HCT116 (cell line): ENCODE data around the gene TMEM117. TPM values are rescaled to one million over a fixed set of nuclear protein-coding genes. Genes with fewer than 3 reads are reported as not detected.

Experiments
- ATAC-seq: fragments of 200-7000 bp; cut with Tn5 transposase; 2 replicates; pipeline ENCODE4 v1.9.1; 2020; ENCODE audit warnings: mild to moderate bottlenecking, moderate library complexity
- BruUV-seq: library from RNA; stranded (reverse); fragments of 400-500 nt; replicated peaks from 2 replicates; lab custom pipeline; 2021; lab: Mats Ljungman, UMichigan
- CTCF ChIA-PET: fragments of 300-600 bp; sonication (Branson Sonifier 250); formaldehyde crosslinking; loops from one replicate; lab custom pipeline; 2021; ENCODE audit warnings: antibody characterized with exemption; lab: Charles Lee
- POLR2A ChIA-PET: fragments of 300-600, 350-600 bp; sonication (Branson Sonifier 250); formaldehyde crosslinking; loops from one replicate; lab custom pipeline; 2021; ENCODE audit warnings: antibody characterized with exemption; lab: Charles Lee
- RAD21 ChIA-PET, 2 experiments: fragments of 300-600 bp; sonication (Branson Sonifier 250); formaldehyde crosslinking; loops; one replicate each; lab custom pipeline; 2023; ENCODE audit warnings: low total read pairs in 2 of 2; ENCODE audit not compliant: uncharacterized antibody in 2 of 2, unreplicated experiment in 2 of 2, low non-redundant PET in 1 of 2; lab: Charles Lee
- DNase-seq: peaks from one replicate; pipeline ENCODE4 v3.0.0-alpha.2; 2010; ENCODE audit warnings: low read depth, low spot score
- H2AFZ ChIP-seq: fragments of 200-600 bp; shearing (Covaris generic), sonication (generic); 2 replicates; pipeline ENCODE4 v1.6.1; 2017; ENCODE audit warnings: low read depth, mixed run types, mixed read lengths, antibody characterized with exemption, low read length; ENCODE audit not compliant: poor library complexity, severe bottlenecking
- H3K27ac ChIP-seq: 2 replicates; pipeline ENCODE4 v1.5.1; 2012; ENCODE audit warnings: low read depth, low read length
- H3K27me3 ChIP-seq: fragments of 200-600 bp; sonication (generic); 2 replicates; pipeline ENCODE4 v1.6.1; 2016; ENCODE audit warnings: mixed run types, low read length, mixed read lengths; ENCODE audit not compliant: insufficient read depth
- H3K36me3 ChIP-seq, 2 experiments: fragments of 200-500 bp in 1 of 2; fragments of 200-600 bp in 1 of 2; sonication (Bioruptor generic) in 1 of 2; sonication (generic) in 1 of 2; 2 replicates each; pipeline versions ENCODE4 v1.5.1 to v1.6.1; 2014 to 2016; ENCODE audit warnings: low read length in 2 of 2, inconsistent platforms in 1 of 2, mixed read lengths in 1 of 2, mixed run types in 1 of 2; ENCODE audit not compliant: insufficient read depth in 2 of 2, control insufficient read depth in 1 of 2
- H3K4me1 ChIP-seq, 2 experiments: fragments of 200-600 bp in 1 of 2; sonication (generic) in 1 of 2; 2 replicates each; pipeline versions ENCODE4 v1.5.1 to v1.6.1; 2012 to 2017; ENCODE audit warnings: low read length in 2 of 2, inconsistent platforms in 1 of 2, mild to moderate bottlenecking in 1 of 2, mixed read lengths in 1 of 2, mixed run types in 1 of 2, moderate library complexity in 1 of 2; ENCODE audit not compliant: insufficient read depth in 2 of 2, control insufficient read depth in 1 of 2
- H3K4me2 ChIP-seq: fragments of 200-600 bp; sonication (generic); 2 replicates; pipeline ENCODE4 v1.6.1; 2017; ENCODE audit warnings: mixed run types, low read length, mixed read lengths
- H3K4me3 ChIP-seq, 2 experiments: fragments of 200-600 bp in 1 of 2; sonication (generic) in 1 of 2; replicated peaks in 1 of 2; 2 replicates each; pipeline ENCODE4 v1.5.1; 2011 to 2016; ENCODE audit warnings: low read length in 2 of 2, control low read depth in 1 of 2, low read depth in 1 of 2, mild to moderate bottlenecking in 1 of 2, mixed read lengths in 1 of 2, mixed run types in 1 of 2
- H3K79me2 ChIP-seq: fragments of 200-600 bp; sonication (generic); 2 replicates; pipeline ENCODE4 v1.6.1; 2017; ENCODE audit warnings: mild to moderate bottlenecking, mixed run types, low read length, moderate library complexity, mixed read lengths; ENCODE audit not compliant: insufficient read depth
- H3K9ac ChIP-seq: fragments of 200-600 bp; sonication (generic); 2 replicates; pipeline ENCODE4 v1.6.1; 2016; ENCODE audit warnings: low read length, mixed read lengths
- H3K9me2 ChIP-seq: fragments of 200-600 bp; sonication (generic), shearing (Covaris generic); 2 replicates; pipeline ENCODE4 v1.6.1; 2017; ENCODE audit warnings: mixed run types, mild to moderate bottlenecking, moderate library complexity; ENCODE audit not compliant: insufficient read depth
- H3K9me3 ChIP-seq, 2 experiments: fragments of 200-500 bp in 1 of 2; fragments of 200-600 bp in 1 of 2; sonication (Bioruptor generic) in 1 of 2; sonication (generic) in 1 of 2; 2 replicates each; pipeline ENCODE4 v1.6.1; 2014 to 2017; ENCODE audit warnings: low read length in 2 of 2, mixed read lengths in 2 of 2, inconsistent platforms in 1 of 2, low read depth in 1 of 2, mild to moderate bottlenecking in 1 of 2, mixed run types in 1 of 2, moderate library complexity in 1 of 2; ENCODE audit not compliant: control insufficient read depth in 1 of 2, insufficient read depth in 1 of 2
- H4K20me1 ChIP-seq: fragments of 200-600 bp; sonication (generic), shearing (Covaris generic); 2 replicates; pipeline ENCODE4 v1.6.1; 2017; ENCODE audit warnings: mixed run types, mild to moderate bottlenecking, moderate library complexity; ENCODE audit not compliant: insufficient read depth
- CEBPB ChIP-seq: IDR thresholded peaks from 2 replicates; pipeline ENCODE4 v1.6.1; 2012; ENCODE audit warnings: low read depth
- EGR1 ChIP-seq: IDR thresholded peaks from 2 replicates; pipeline ENCODE4 v1.6.1; 2012; ENCODE audit warnings: low read depth
- EZH2phosphoT487 ChIP-seq: fragments of 200-600 bp; IDR thresholded peaks from 2 replicates; pipeline ENCODE4 v1.6.1; 2018; ENCODE audit warnings: antibody characterized with exemption, borderline replicate concordance
- JUND ChIP-seq: IDR thresholded peaks from 2 replicates; pipeline ENCODE4 v1.6.1; 2012
- POLR2A ChIP-seq: IDR thresholded peaks from 2 replicates; pipeline ENCODE4 v1.7.0; 2011; ENCODE audit warnings: borderline replicate concordance; ENCODE audit not compliant: insufficient read depth, insufficient read length; ENCODE audit errors: extremely low read depth
- POLR2AphosphoS5 ChIP-seq: IDR thresholded peaks from 2 replicates; pipeline ENCODE4 v1.6.1; 2011; ENCODE audit warnings: mild to moderate bottlenecking, low read depth, low read length, moderate library complexity
- RAD21 ChIP-seq: IDR thresholded peaks from 2 replicates; pipeline ENCODE4 v1.6.1; 2012; ENCODE audit warnings: low read depth, mild to moderate bottlenecking
- YY1 ChIP-seq: IDR thresholded peaks from 2 replicates; pipeline ENCODE4 v1.6.1; 2011; ENCODE audit warnings: low read length, low read depth, moderate library complexity, mild to moderate bottlenecking; ENCODE audit not compliant: insufficient replicate concordance; ENCODE audit errors: extremely low read depth
- ZFX ChIP-seq: fragments of 450-650 bp; IDR thresholded peaks from 2 replicates; pipeline ENCODE4 v1.6.1; 2017
- intact Hi-C: fragments of 100-400 bp; cut with micrococcal nuclease; formaldehyde crosslinking; loops from 2 replicates; pipeline ENCODE4 v1.10.0; 2022
- total RNA-seq: library from RNA; stranded (reverse); gene quantifications from one replicate; pipeline ENCODE4 v1.2.1, GENCODE V29; 2021; ENCODE audit not compliant: unreplicated experiment

Gene TMEM117
- total RNA-seq, 1 experiment from 2014 or later: 3.6 TPM

DNA sequence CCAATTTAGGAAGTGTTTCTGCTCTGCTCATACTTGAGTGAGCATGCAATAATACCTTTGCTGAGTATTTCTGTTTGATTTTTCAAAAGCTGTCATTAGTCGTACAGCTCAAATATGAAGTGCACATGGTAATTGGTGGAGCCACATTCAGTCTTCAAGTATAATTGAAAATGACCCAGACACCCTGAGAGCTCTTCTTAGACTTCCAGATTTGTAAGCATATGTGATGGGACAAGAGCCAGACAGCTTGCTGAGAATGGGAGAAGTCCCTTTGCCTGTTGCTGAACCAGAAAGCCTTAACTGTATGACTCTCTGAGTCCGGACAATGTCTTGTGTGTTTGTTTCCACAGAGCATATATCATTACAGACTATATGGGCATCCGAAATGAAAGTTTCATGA lies 307.3 kb downstream of the TMEM117 start:
- H3K27me3 ChIP-seq: no peaks in the 10 kb centered on the region
- H3K4me3 ChIP-seq: no peak overlapping the region
- no peak for TF ChIP-seq CEBPB
- TF ChIP-seq EGR1: no peak
- TF ChIP-seq EZH2phosphoT487: no peak
- no peak for TF ChIP-seq ZFX
- no peak for TF ChIP-seq RAD21
- TF ChIP-seq POLR2AphosphoS5: no peak
- TF ChIP-seq, all 23 proteins: peak for 0
- H3K36me3 ChIP-seq: no peaks in the 10 kb centered on the region
- intact Hi-C loops: no loop called here
- ATAC-seq (no peak), DNase-seq (no peak)
- no peak overlapping the region for H2AFZ ChIP-seq
- no peaks in the 10 kb centered on the region for H3K9me3 ChIP-seq
- H4K20me1 ChIP-seq: no peaks in the 10 kb centered on the region
- no peak overlapping the region for H3K9ac ChIP-seq
- no peaks in the 10 kb centered on the region for H3K9me2 ChIP-seq
- RAD21 ChIA-PET: no interaction called here
- POLR2A ChIA-PET: no interaction called here
- no peaks in the 10 kb centered on the region for H3K79me2 ChIP-seq
- CTCF ChIA-PET: no interaction called here
- no peaks in the 10 kb centered on the region for H3K4me1 ChIP-seq
- no peak overlapping the region for H3K27ac ChIP-seq
- no TSS peak for BruUV-seq
- H3K4me2 ChIP-seq: no peak overlapping the region

DNA sequence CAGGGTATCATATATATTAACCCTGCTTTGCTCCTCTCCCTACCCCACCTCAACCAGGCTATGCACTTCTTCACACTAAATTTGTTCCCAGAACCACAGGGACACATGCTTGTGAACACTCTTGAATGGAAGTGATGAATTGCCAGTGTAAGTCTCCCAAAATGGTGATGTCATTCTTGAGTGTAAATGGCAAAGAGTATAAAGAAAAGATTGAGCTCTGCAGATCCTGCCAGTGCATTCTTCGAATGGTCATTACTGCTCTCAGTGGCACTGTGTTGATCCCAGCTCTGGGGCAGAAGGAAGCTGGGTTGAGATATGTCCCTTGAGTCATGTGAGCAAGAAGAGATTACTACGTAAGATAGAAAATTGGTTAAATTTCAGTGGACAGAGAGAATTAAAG lies 313.1 kb downstream of the TMEM117 start:
- Histone ChIP-seq H3K9me2 (no peaks in the 10 kb centered on the region), H3K9ac (no peak overlapping the region), H4K20me1 (no peaks in the 10 kb centered on the region)
- CTCF ChIA-PET: no interaction called here
- no peak for TF ChIP-seq JUND
- no peak for TF ChIP-seq POLR2A
- TF ChIP-seq POLR2AphosphoS5: no peak
- no peak for TF ChIP-seq YY1
- TF ChIP-seq, all 23 proteins: peak for 0
- ChIA-PET RAD21 (no interaction called here), POLR2A (no interaction called here)
- Histone ChIP-seq H3K4me2 (no peak overlapping the region), H3K9me3 (no peaks in the 10 kb centered on the region), H3K79me2 (no peaks in the 10 kb centered on the region), H2AFZ (no peak overlapping the region), H3K4me1 (no peaks in the 10 kb centered on the region), H3K4me3 (no peak overlapping the region), H3K27ac (no peak overlapping the region), H3K27me3 (no peaks in the 10 kb centered on the region), H3K36me3 (no peaks in the 10 kb centered on the region)
- ATAC-seq (no peak), DNase-seq (no peak)
- intact Hi-C loops: no loop called here
- no TSS peak for BruUV-seq
